Subcutaneous adipose tissue (tissue), 4 donors: ENCODE results near the gene PLCH2. TPM values are rescaled to one million over a fixed set of nuclear protein-coding genes. Genes with fewer than 3 reads are reported as not detected.

Source experiments
- total RNA-seq, 4 donors: library from RNA; depleted of rRNA; stranded (reverse); fragments of >200 nt; gene quantifications; one replicate each; pipeline ENCODE4 v1.1.0, GENCODE V29; 2016
- TF ChIP-seq, protein P1 (sequence below): fragments of 450-650 bp; IDR thresholded peaks from one replicate; pipeline ENCODE4 v1.5.1; 2016; ENCODE audit warnings: low read depth, mild to moderate bottlenecking, control low read depth, antibody characterized with exemption, moderate library complexity

Gene PLCH2
- total RNA-seq, 4 donors from 2014 or later, result 0.22 to 0.68 TPM; not detected in 2

- TF ChIP-seq, protein P1, sequence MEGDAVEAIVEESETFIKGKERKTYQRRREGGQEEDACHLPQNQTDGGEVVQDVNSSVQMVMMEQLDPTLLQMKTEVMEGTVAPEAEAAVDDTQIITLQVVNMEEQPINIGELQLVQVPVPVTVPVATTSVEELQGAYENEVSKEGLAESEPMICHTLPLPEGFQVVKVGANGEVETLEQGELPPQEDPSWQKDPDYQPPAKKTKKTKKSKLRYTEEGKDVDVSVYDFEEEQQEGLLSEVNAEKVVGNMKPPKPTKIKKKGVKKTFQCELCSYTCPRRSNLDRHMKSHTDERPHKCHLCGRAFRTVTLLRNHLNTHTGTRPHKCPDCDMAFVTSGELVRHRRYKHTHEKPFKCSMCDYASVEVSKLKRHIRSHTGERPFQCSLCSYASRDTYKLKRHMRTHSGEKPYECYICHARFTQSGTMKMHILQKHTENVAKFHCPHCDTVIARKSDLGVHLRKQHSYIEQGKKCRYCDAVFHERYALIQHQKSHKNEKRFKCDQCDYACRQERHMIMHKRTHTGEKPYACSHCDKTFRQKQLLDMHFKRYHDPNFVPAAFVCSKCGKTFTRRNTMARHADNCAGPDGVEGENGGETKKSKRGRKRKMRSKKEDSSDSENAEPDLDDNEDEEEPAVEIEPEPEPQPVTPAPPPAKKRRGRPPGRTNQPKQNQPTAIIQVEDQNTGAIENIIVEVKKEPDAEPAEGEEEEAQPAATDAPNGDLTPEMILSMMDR, result no peak
These were observed 32.7 kb downstream of the PLCH2 start for GRCh38 chr1:2508751-2509150.

- TF ChIP-seq, protein P1, result no peak
These were observed 33.5 kb downstream of the PLCH2 start for GRCh38 chr1:2509589-2509988.

- TF ChIP-seq, protein P1, result no peak
These were observed 34.5 kb downstream of the PLCH2 start for GRCh38 chr1:2510366-2511155.

GRCh38 chr1:2512862-2513421, 36.9 kb downstream of the PLCH2 start:
- TF ChIP-seq, protein P1, result no peak

DNA sequence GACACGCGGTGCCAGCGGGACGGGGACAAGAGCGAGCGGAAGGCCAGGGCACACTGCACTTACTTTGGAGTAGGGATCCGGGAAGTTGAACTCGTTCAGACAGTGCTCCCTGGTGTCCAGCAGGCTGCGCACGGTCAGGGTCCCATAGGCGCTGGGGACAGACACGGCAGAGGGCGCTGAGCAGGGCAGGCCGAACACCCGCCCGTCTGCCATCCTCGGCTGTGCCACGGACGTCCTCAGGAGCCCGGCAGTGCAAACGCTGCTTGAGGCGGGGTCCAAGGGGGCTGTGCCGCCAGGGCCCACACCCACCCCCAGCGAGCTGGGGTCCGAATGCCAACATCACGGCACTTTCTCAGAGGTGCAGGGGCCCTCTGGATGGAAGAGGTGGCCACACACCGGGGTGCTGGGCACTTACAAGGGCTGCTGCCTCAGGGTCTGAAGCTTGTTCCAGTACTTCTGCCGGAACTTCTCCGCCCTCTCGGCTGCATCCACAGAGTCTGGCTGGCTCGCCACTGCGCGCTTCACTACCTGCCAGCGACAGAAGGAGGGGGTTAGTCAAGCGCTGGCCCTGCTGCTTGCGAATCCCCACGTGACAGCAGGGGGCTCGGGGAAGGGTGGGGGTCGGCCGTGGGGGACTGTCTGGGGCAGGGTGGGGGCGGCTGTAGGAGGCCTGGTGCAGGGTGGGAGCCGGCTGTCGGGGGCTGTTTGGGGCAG, 38.0 kb downstream of the PLCH2 start:
- TF ChIP-seq, protein P1, result no peak

GRCh38 chr1:2514863-2515762, 39.0 kb downstream of the PLCH2 start:
- TF ChIP-seq, protein P1, result no peak
